ENCODE results near the gene PHYH.
"Not testable (repeated sequence)": the region's sequence is repeated elsewhere in the genome, so short reads cannot be mapped to it uniquely, and the experiment has no call there.

PHYH gene

GRCh38 chr10:13321576-13321975 is 21.7 kb upstream of the PHYH start:
- no peak for DNase-seq (ENCODE audit: low spot score)

- DNase-seq (ENCODE audit: low spot score), result no peak
Observed at GRCh38 chr10:13319166-13319565, 19.3 kb upstream of the PHYH start.

GRCh38 chr10:13317474-13317873 is 17.6 kb upstream of the PHYH start:
- no peak for DNase-seq (ENCODE audit: low spot score)

DNA sequence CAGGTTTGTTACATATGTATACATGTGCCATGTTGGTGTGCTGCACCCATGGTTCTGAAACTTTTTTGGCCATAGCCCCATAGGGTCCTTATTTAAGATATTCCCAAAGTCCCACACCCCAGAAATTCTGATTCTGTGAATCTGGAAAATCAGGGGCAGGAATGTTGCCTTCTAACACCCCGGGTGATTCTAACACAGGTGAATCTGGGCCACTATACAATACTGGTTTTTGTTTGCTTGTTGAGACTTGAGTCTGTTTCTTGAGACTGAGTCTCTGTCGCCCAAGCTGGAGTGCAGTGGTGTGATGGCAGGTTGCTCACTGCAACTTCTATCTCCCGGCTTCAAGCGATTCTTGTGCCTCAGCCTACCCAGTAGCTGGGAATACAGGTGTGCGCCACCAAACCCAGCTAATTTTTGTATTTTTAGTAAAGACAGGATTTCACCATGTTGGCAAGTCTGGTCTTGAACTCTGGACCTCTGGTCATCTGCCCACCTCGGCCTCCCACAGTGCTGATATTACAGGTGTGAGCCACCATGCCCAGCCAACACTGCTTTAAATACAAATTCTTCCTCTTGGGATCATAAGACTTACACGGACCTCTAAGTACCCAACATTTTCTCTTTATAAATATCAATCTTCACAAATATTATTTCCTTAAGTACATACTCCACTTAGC is 16.9 kb upstream of the PHYH start:
- DNase-seq (ENCODE audit: low spot score), result no peak

DNA sequence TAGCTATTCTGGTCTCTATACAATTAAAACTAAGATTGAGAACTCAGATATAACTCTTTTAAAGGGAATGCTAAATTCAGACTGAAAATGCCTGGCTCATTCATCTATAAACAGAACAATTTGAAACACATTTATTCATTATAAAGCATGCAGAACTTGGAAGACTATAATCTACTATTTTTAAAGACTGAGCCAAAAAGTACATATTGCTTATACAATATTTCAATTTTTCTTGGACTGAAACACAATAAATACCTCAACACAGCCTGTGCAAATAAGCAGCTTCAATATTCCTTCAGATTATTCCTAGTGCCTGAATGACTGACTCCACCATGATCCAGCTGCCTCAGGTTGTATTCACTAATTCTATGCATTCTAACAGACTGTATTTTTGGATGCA is 15.5 kb upstream of the PHYH start:
- DNase-seq (ENCODE audit: low spot score), result no peak

DNA sequence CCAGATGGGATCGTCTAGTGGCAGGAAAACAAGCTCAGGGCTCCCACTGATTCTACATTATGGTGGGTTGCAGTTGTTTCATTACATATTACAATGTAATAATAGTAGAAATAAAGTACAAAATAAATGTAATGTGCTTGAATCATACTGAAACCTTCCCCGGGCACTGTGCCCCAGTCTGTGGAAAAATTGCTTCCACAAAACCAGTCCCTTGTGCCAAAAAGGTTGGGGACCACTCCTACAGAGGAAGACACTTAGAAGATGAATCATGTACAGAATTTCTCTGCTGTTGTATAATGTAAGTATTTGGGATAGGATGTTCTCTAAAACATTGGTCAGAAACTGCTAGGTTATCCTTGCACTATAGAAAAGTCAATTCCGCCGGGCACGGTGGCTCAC is 11.3 kb upstream of the PHYH start:
- DNase-seq (ENCODE audit: low spot score), result no peak

DNA sequence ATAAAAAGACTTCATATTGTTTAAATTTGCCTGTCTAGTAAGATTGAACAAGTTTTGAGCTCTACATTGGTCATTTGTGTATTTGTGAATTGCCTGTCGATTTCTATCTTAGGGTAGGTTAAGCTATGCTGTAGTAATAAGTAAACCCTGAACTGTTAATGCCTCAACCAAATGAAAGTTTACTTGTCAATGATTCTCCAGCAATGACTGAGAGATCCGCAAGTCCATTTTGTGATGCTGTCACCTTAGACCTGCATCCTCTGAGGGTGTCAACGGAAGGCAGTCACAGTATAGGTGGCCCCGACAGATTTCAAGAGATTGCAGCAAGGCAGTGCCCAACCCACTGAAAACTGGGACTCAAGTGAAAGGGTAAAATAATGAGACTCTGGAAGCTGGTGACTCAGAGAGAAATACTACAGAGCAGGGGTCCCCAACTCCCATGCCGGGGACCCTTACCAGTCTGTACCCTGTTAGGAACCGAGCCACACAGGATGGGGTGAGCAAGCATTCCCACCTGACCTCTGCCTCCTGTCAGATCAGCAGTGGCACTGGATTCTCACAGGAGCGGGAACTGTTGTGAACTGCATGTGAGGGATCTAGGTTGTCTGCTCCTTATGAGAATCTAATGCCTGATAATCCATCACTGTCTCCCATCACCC is 10.8 kb upstream of the PHYH start:
- no peak for DNase-seq (ENCODE audit: low spot score)

DNA sequence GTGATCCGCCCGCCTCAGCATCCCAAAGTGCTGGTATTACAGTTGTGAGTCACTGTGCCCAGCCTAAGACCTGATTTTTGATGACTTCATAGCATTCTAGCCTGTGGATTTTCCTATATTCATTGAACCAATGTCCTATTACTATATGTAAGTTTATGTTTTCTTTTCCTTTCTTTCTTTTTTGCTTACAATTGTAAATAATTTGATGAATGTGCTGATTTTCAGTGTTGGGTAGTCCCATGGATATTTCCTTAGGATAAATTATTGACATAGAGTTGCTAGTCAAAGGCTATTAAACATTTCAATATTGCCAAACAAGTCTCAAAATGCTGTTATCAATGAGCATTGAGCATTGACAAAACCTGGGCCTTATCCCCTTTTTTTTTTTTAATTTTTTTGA is 9.9 kb upstream of the PHYH start:
- no peak for DNase-seq (ENCODE audit: low spot score)

DNA sequence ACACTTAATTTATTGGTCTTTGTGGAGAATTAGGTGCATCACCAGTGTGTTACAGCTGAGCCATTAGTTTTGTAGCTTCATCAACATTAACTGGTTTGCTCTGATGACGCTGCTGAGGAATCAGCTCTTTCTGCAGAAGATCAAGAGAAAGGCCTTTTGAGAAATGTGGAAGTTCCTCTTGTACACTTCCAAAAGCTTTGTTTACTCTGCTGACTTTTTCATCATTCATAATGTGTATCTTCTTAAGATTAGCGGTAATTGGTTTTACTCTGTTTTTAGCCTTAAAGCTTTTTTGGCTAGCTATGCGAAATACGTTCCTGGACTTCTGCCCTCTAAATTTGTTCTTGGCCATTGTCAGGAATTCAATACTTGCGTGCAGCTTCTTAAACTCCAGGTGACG is 8.2 kb upstream of the PHYH start:
- no peak for DNase-seq (ENCODE audit: low spot score)

DNA sequence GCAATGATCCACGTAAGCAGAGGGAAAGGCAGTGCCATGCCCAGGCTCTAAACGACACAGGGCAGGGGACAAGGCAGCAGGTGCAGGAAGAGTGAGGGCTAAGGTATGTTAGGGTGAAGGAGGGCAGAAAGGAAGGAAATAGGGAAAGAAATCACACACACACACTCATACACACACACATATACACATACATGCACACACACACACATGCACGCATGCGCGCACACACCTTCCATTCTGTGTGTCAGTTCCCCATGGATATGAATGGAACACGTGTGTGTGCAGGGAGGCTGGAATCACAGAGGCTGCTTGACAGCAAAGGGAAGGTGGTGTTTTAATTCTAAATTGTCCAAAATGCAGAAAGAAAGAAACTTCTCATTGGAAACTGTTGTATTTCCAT is 6.2 kb upstream of the PHYH start:
- no peak for DNase-seq (ENCODE audit: low spot score)

DNA sequence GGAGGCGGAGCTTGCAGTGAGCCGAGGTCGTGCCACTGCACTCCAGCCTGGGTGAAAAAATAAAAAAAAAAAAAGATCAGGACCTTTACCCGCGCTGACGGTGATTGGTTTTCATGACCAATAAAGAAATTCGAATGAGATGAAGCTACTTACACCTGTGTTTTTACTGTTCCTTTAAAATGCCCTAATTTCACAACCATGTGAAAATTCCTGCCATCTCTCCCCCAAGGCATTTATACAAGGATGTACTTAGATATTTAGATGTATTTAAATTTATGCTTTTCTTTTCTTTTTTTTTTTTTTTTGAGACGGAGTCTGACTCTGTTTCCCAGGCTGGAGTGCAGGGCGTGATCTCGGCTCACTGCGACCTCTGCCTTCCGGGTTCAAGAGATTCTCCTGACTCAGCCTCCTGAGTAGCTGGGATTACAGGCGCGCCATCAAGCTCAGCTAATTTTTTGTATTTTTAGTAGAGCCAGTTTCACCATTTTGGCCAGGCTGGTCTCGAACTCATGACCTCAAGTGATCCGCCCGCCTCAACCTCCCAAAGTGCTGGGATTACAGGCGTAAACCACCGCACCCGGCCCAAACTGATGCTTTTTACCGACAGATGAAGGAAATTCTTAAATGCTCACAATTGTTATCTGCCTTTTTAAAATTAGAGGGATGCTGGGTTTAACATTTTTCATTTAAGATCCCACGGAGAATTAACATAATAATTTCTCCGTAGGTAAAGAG is 3.1 kb upstream of the PHYH start:
- DNase-seq (ENCODE audit: low spot score), result no peak

GRCh38 chr10:13298748-13299436 is 972 bp downstream of the PHYH start:
- no peak for DNase-seq (ENCODE audit: low spot score)

DNA sequence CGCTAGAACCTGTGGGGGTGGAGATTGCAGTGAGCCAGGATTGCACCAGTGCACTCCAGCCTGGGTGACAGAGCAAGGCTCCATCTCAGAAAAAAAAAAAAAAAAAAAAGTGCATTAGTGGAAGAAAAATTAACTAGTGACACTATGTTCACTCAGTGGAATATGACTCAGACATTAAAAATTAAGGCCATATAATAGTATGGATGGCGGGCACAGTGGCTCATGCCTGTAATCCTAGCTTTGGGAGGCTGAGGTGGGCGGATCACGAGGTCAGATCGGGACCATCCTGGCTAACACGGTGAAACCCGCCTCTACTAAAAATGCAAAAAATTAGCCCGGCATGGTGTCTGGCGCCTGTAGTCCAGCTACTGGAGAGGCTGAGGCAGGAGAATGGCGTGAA is 3.4 kb downstream of the PHYH start:
- no peak for DNase-seq (ENCODE audit: low spot score)

- no peak for DNase-seq (ENCODE audit: low spot score)
Observed at GRCh38 chr10:13294784-13295183, 5.1 kb downstream of the PHYH start.

- no peak for DNase-seq (ENCODE audit: low spot score)
Observed at GRCh38 chr10:13291821-13292773, 7.8 kb downstream of the PHYH start.

DNA sequence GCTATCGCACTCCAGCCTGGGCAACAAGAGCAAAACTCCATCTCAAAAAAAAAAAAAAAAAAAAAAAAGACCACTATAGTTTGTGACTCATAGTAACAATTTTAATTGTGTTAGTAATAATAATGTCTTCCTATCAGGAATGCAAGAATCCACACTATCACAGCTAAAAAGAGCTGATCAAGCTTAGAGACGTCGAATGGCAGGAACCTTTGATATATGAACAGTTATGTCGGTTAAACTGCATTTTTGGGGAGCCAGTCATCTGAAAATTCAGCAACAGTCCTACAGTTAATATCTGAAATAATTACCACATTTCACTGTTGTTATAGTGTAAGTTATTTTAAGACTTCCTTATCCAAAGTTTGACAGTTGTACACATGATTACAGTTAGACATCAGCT is 8.8 kb downstream of the PHYH start:
- no peak for DNase-seq (ENCODE audit: low spot score)

DNA sequence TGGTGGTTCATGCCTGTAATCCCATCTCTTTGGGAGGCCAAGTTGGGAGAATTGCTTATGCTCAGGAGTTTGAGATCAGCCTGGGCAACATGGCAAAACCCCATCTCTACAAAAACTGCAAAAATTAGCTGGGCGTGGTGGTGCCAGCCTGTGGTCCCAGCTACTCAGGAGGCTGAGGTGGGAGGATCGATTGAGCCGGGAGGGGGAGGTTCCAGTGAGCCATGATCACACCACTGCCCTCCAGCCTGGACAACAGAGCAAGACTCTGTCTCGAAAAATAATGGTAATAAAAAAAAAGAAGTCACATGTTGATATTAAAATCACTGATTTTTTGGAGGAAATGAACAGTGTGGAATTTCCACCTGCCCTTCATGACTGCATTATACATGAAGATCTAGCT is 15.8 kb downstream of the PHYH start:
- no peak for DNase-seq (ENCODE audit: low spot score)

DNA sequence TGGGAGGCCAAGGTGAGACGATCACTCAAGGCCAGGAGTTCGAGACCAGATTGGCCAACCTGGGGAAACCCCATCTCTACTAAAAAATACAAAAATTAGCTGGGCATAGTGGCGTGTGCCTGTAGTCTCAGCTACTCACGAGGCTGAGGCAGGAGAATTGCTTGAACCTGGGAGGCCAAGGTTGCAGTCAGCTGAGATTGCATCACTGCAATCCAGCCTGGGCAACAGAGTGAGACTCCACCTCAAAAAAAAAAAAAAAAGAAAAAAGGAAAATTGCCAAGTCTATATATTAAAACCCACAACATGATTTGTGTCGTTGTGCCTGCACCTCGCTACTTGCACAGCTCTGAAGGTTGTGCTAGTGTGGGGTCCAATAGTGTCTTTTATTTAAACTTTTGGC is 17.5 kb downstream of the PHYH start:
- not testable (repeated sequence) for DNase-seq (ENCODE audit: low spot score)

- DNase-seq (ENCODE audit: low spot score), result no peak
Observed at GRCh38 chr10:13276749-13277365, 23.0 kb downstream of the PHYH start.

DNA sequence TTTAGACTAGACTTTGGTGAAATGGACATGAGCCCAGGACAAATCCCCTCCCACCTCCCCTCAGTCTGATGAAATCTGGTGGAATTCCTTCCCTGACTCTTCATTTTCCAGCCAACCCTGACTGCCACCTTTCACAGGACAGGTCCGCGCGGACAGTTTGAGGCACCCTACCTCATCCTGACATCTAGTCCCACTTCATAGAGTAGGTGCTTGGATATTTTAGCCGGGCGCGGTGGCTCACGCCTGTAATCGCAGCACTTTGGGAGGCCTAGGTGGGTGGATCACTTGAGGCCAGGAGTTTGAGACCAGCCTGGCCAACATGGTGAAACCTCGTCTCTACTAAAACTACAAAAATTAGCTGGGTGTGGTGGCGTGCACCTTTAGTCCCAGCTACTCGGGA is 23.7 kb downstream of the PHYH start:
- DNase-seq (ENCODE audit: low spot score), result not testable (repeated sequence)

DNA sequence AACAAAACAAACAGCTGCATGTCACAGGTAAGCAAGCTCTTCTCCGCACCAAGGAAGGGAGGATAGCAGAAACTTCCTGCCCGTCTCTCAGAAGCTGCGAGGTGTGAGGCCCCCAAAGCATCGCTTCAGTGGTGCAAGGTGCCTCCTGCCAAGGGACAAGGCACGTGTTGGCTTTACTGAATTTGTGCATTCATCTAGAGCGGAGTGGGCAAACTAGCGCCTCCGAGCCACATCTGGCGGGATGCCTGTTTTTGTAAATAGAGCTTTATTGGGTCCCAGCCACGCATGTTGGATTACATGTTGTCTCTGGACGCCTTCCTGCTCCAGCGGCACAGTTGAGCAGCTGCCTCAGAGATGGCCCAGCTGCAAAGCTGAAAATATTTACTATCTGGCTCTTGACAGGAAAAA is 27.7 kb downstream of the PHYH start:
- no peak for DNase-seq (ENCODE audit: low spot score)

Measured in LoVo (cell line).